Measurements from ENCODE around the gene NUP93. TPM values are rescaled to one million over a fixed set of nuclear protein-coding genes. Genes with fewer than 3 reads are reported as not detected.

Gene NUP93
- total and polyA plus RNA-seq, 9 of the 15 experiments (the other 6 are each of a cell fraction or from before 2014, with no cell fraction given): 92.0 to 162 (median 121) TPM

GRCh38 chr16:56763291-56763916 lies 33.5 kb downstream of the NUP93 start:
- ATAC-seq (peak; percentile 44; the same call in 2 of the 3 replicates), DNase-seq (ENCODE audit: extremely low read depth in 1 of 4, low spot score in 3 of 4) (no peak), FAIRE-seq (no peak)
- Histone ChIP-seq H2AFZ (ENCODE audit: low read depth, low read length) (no peak overlapping the region), H3K9me1 (ENCODE audit: control insufficient read depth, insufficient read depth, low read length) (no peaks in the 10 kb centered on the region), H3K27me3 (ENCODE audit: control insufficient read depth in 2 of 2, insufficient read depth in 2 of 2, low read length in 2 of 2) (no peaks in the 10 kb centered on the region), H3K4me2 (ENCODE audit: insufficient read depth, low read length) (no peak overlapping the region), H3K9ac (ENCODE audit: insufficient read depth in 1 of 2, low read depth in 2 of 2, low read length in 2 of 2) (no peak overlapping the region), H3K9me3 (replicated peaks; ENCODE audit: control insufficient read depth, insufficient read depth, low read depth, low read length) (no peaks in the 10 kb centered on the region), H3K4me1 (replicated peaks in 1 of 2; ENCODE audit: control insufficient read depth in 2 of 2, insufficient read depth in 2 of 2, low read length in 2 of 2) (peaks cover 0 to 20% of the 10 kb centered on the region in 2 experiments; a peak in 2 of 5 replicates), H3K4me3 (no peak overlapping the region), H3K79me2 (ENCODE audit: control insufficient read depth, insufficient read depth, low read length) (peaks cover 10% of the 10 kb centered on the region), H3K36me3 (ENCODE audit: control insufficient read depth, insufficient read depth, low read length) (peaks cover 75% of the 10 kb centered on the region), H3K27ac (ENCODE audit: extremely low read depth, low read depth, low read length) (no peak overlapping the region), H4K20me1 (replicated peaks; ENCODE audit: control insufficient read depth, insufficient read depth, low read length) (no peaks in the 10 kb centered on the region)
- ChIA-PET POLR2A (no interaction called here), CTCF (ENCODE audit: low intra/inter-chr PET ratio) (no interaction called here)
- BruUV-seq (replicated peaks): no TSS peak
- 100% methylated on average over 1 of the region's 1 CpG for WGBS (ENCODE audit: insufficient coverage, low coverage, missing lambda C conversion rate)
- in situ Hi-C loops (cut with MboI) (no loop called here), intact Hi-C loops (cut with micrococcal nuclease) (no loop called here)
- TF ChIP-seq IRF9 (tag; IDR thresholded peaks at IDR 0.05) (no peak), KDM1A (IDR thresholded peaks at IDR 0.05) (no peak), ZFPM2 (CRISPR knock-in tag; IDR thresholded peaks at IDR 0.05) (no peak), ZNF318 (IDR thresholded peaks at IDR 0.05; ENCODE audit: borderline replicate concordance in 1 of 2, low read depth in 1 of 2) (no peak), ATF1 (CRISPR knock-in tag; IDR thresholded peaks at IDR 0.05) (no peak), ATF1 (tag; IDR thresholded peaks at IDR 0.05) (no peak), KLF10 (CRISPR knock-in tag; IDR thresholded peaks at IDR 0.05) (no peak), THRB (CRISPR knock-in tag; conservative IDR thresholded peaks at IDR 0.05) (0 out of 2 replicates have a peak, but pooled peaks have one; percentile 45), MNT (conservative IDR thresholded peaks at IDR 0.05) (0 out of 4 replicates have a peak, but pooled peaks of 1 of the 2 experiments have one; percentile 19)

Data from K562 (cell line).